ENCODE measurements around the gene NDUFS6. TPM values are rescaled to one million over a fixed set of nuclear protein-coding genes. Genes with fewer than 3 reads are reported as not detected.
A peak's percentile ranks its signal among the peaks of the same experiment; 100 is the strongest.
"Not testable (repeated sequence)": the region's sequence is repeated elsewhere in the genome, so short reads cannot be mapped to it uniquely, and the experiment has no call there.

The NDUFS6 gene
- total RNA-seq, 1 donor from 2014 or later: 21.3 TPM

GRCh38 chr5:1785984-1786383 is 15.2 kb upstream of the NDUFS6 start:
- H3K4me3 ChIP-seq: no peak overlapping the region
- no peak overlapping the region for H3K27ac ChIP-seq
- no peak for TF ChIP-seq CTCF (IDR thresholded peaks at IDR 0.05)
- DNase-seq (peak; percentile 25), ATAC-seq (no peak)
- no peaks in the 10 kb centered on the region for H3K9me3 ChIP-seq
- H3K27me3 ChIP-seq (ENCODE audit: low read depth): peaks cover 16% of the 10 kb centered on the region
- H3K4me1 ChIP-seq: peaks cover 10% of the 10 kb centered on the region
- intact Hi-C loops (cut with DNase I): no loop called here
- H3K36me3 ChIP-seq: no peaks in the 10 kb centered on the region

GRCh38 chr5:1786621-1787471 is 14.4 kb upstream of the NDUFS6 start:
- Histone ChIP-seq H3K36me3 (no peaks in the 10 kb centered on the region), H3K4me3 (no peak overlapping the region), H3K9me3 (no peaks in the 10 kb centered on the region), H3K27me3 (ENCODE audit: low read depth) (peaks cover 16% of the 10 kb centered on the region), H3K4me1 (peaks cover 10% of the 10 kb centered on the region), H3K27ac (no peak overlapping the region)
- no peak for TF ChIP-seq CTCF (IDR thresholded peaks at IDR 0.05)
- DNase-seq (no peak), ATAC-seq (no peak)
- intact Hi-C loops (cut with DNase I): no loop called here

- H3K4me1 ChIP-seq: peaks cover 10% of the 10 kb centered on the region
- intact Hi-C loops (cut with DNase I): no loop called here
- no peak overlapping the region for H3K27ac ChIP-seq
- DNase-seq (no peak), ATAC-seq (no peak)
- H3K4me3 ChIP-seq: no peak overlapping the region
- no peaks in the 10 kb centered on the region for H3K36me3 ChIP-seq
- H3K27me3 ChIP-seq (ENCODE audit: low read depth): peaks cover 16% of the 10 kb centered on the region
- H3K9me3 ChIP-seq: no peaks in the 10 kb centered on the region
- TF ChIP-seq CTCF (IDR thresholded peaks at IDR 0.05): no peak
These were observed 13.6 kb upstream of the NDUFS6 start for GRCh38 chr5:1787472-1788047.

GRCh38 chr5:1788200-1788599 is 13.0 kb upstream of the NDUFS6 start:
- no peak overlapping the region for H3K4me3 ChIP-seq
- no peaks in the 10 kb centered on the region for H3K9me3 ChIP-seq
- H3K27me3 ChIP-seq (ENCODE audit: low read depth): peaks cover 16% of the 10 kb centered on the region
- DNase-seq (no peak), ATAC-seq (no peak)
- peaks cover 10% of the 10 kb centered on the region for H3K4me1 ChIP-seq
- intact Hi-C loops (cut with DNase I): no loop called here
- no peaks in the 10 kb centered on the region for H3K36me3 ChIP-seq
- no peak overlapping the region for H3K27ac ChIP-seq
- no peak for TF ChIP-seq CTCF (IDR thresholded peaks at IDR 0.05)

- ATAC-seq (no peak), DNase-seq (no peak)
- no peak overlapping the region for H3K27ac ChIP-seq
- H3K9me3 ChIP-seq: no peaks in the 10 kb centered on the region
- peaks cover 16% of the 10 kb centered on the region for H3K27me3 ChIP-seq (ENCODE audit: low read depth)
- no peak overlapping the region for H3K4me3 ChIP-seq
- no peak for TF ChIP-seq CTCF (IDR thresholded peaks at IDR 0.05)
- intact Hi-C loops (cut with DNase I): no loop called here
- peaks cover 10% of the 10 kb centered on the region for H3K4me1 ChIP-seq
- no peaks in the 10 kb centered on the region for H3K36me3 ChIP-seq
These were observed 12.4 kb upstream of the NDUFS6 start for GRCh38 chr5:1788828-1789227.

- ATAC-seq; H3K36me3 ChIP-seq; DNase-seq; intact Hi-C loops (cut with DNase I); H3K27ac ChIP-seq; H3K4me3 ChIP-seq; H3K9me3 ChIP-seq: not testable (repeated sequence)
- Histone ChIP-seq H3K27me3 (ENCODE audit: low read depth) (peaks cover 16% of the 10 kb centered on the region), H3K4me1 (peaks cover 10% of the 10 kb centered on the region)
These were observed 11.8 kb upstream of the NDUFS6 start for GRCh38 chr5:1789438-1789833.

Data from lower lobe of right lung (tissue), 2 donors.